ENCODE results near the gene ECEL1. TPM values are rescaled to one million over a fixed set of nuclear protein-coding genes. Genes with fewer than 3 reads are reported as not detected.

The ECEL1 gene
- total and polyA plus RNA-seq, 2 experiments from 2014 or later: 6.7 to 17.5 TPM

GRCh38 chr2:232512602-232513001 lies 25.0 kb upstream of the ECEL1 start:
- H3K4me3 ChIP-seq: no peak overlapping the region
- no peaks in the 10 kb centered on the region for H4K20me1 ChIP-seq (replicated peaks; ENCODE audit: insufficient read depth)
- DNase-seq (ENCODE audit: low spot score) (no peak), ATAC-seq (peak; percentile 45)
- Mint-ChIP-seq H3K4me1 (peaks cover 7% of the 10 kb centered on the region), H3K36me3 (ENCODE audit: low read depth) (no peaks in the 10 kb centered on the region), H3K27ac (no peak overlapping the region), H3K4me3 (no peak overlapping the region), H3K27me3 (ENCODE audit: insufficient read depth, low read depth, poor library complexity) (peaks cover 7% of the 10 kb centered on the region), H3K9me3 (no peaks in the 10 kb centered on the region; the same call in 2 of the 3 replicates)
- no peak overlapping the region for H3K4me2 ChIP-seq
- no peaks in the 10 kb centered on the region for H3K9me2 ChIP-seq (ENCODE audit: insufficient read depth)
- no peaks in the 10 kb centered on the region for H3K79me2 ChIP-seq (replicated peaks; ENCODE audit: insufficient read depth)
- H3F3A ChIP-seq (replicated peaks; ENCODE audit: low read depth): 0 out of 2 replicates have a peak, but pooled peaks cover 2% of the 10 kb centered on the region
- no peak overlapping the region for H2AFZ ChIP-seq
- no peaks in the 10 kb centered on the region for H3K36me3 ChIP-seq (ENCODE audit: insufficient read depth)
- H3K4me1 ChIP-seq (ENCODE audit: insufficient read depth): no peaks in the 10 kb centered on the region
- no peak overlapping the region for H3K27ac ChIP-seq (ENCODE audit: low read depth)
- no peak for TF ChIP-seq ZNF331 (CRISPR knock-in tag; IDR thresholded peaks at IDR 0.05; ENCODE audit: low read depth)
- no peak for TF ChIP-seq ZNF114 (CRISPR knock-in tag; IDR thresholded peaks at IDR 0.05)
- TF ChIP-seq CTCF (conservative IDR thresholded peaks at IDR 0.05; ENCODE audit: low read depth in 2 of 2): no peak
- TF ChIP-seq ETS1 (IDR thresholded peaks at IDR 0.05): no peak
- TF ChIP-seq EZH2phosphoT487 (IDR thresholded peaks at IDR 0.05; ENCODE audit: unreplicated experiment): no peak
- TF ChIP-seq NANOG (IDR thresholded peaks at IDR 0.05; ENCODE audit: borderline replicate concordance): no peak
- TF ChIP-seq EZH2 (IDR thresholded peaks at IDR 0.05; ENCODE audit: low read depth, unreplicated experiment): no peak
- TF ChIP-seq POLR2AphosphoS5 (IDR thresholded peaks at IDR 0.05; ENCODE audit: low read depth): no peak
- TF ChIP-seq JUNB (IDR thresholded peaks at IDR 0.05; ENCODE audit: unreplicated experiment): no peak
- no peak for TF ChIP-seq STAT1 (IDR thresholded peaks at IDR 0.05; ENCODE audit: unreplicated experiment)
- no peak for TF ChIP-seq CREB1 (CRISPR knock-in tag; IDR thresholded peaks at IDR 0.05; ENCODE audit: low read depth)
- TF ChIP-seq ZNF462 (CRISPR knock-in tag; IDR thresholded peaks at IDR 0.05): no peak
- TF ChIP-seq REST (IDR thresholded peaks at IDR 0.05; ENCODE audit: unreplicated experiment): no peak
- no peaks in the 10 kb centered on the region for H3K27me3 ChIP-seq (ENCODE audit: insufficient read depth)
